Suprapubic skin (tissue), 4 donors: Measurements from ENCODE around the gene C3orf20.

Experiments
- EP300 ChIP-seq: sonication (generic); formaldehyde crosslinking; IDR thresholded peaks from one replicate; pipeline ENCODE4 v1.6.1; 2017; ENCODE audit warnings: antibody characterized with exemption
- POLR2A ChIP-seq, 2 donors: fragments of 450-650 bp; IDR thresholded peaks; one replicate each; pipeline ENCODE4 v1.6.1; 2017; ENCODE audit warnings: antibody characterized with exemption in 2 of 2, mild to moderate bottlenecking in 2 of 2, moderate library complexity in 2 of 2
- POLR2AphosphoS5 ChIP-seq, 3 donors: sonication (generic); formaldehyde crosslinking; IDR thresholded peaks; one replicate each; pipeline ENCODE4 v1.6.1; 2017; ENCODE audit warnings: antibody characterized with exemption in 3 of 3
- TF ChIP-seq, protein P1 (sequence below), 2 donors: fragments of 200-600 bp in 1 of 2; fragments of 450-650 bp in 1 of 2; sonication (generic) in 1 of 2; IDR thresholded peaks; one replicate each; pipeline ENCODE4 v1.5.1; 2016 to 2019; ENCODE audit warnings: antibody characterized with exemption in 2 of 2, mild to moderate bottlenecking in 1 of 2, moderate library complexity in 1 of 2

DNA sequence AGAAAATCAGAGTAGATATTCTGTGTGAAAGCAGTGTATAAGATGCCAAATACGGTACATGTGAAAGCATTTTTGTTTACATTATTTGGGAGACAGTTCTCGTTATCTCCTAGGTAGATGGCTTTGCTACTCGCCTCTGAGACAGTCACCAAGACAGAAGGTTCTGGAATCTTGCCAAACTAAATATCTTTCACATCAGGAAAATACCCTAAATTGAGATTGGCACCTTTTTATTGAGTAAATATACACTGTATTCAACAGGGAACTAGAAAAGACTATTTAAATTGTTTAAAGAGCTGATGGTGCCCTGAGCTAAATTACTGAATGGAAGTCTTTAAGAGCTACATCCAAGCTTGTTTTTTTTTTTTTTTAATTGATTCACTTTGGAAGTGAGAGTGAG lies 147.2 kb downstream of the C3orf20 start:
- TF ChIP-seq, protein P1, sequence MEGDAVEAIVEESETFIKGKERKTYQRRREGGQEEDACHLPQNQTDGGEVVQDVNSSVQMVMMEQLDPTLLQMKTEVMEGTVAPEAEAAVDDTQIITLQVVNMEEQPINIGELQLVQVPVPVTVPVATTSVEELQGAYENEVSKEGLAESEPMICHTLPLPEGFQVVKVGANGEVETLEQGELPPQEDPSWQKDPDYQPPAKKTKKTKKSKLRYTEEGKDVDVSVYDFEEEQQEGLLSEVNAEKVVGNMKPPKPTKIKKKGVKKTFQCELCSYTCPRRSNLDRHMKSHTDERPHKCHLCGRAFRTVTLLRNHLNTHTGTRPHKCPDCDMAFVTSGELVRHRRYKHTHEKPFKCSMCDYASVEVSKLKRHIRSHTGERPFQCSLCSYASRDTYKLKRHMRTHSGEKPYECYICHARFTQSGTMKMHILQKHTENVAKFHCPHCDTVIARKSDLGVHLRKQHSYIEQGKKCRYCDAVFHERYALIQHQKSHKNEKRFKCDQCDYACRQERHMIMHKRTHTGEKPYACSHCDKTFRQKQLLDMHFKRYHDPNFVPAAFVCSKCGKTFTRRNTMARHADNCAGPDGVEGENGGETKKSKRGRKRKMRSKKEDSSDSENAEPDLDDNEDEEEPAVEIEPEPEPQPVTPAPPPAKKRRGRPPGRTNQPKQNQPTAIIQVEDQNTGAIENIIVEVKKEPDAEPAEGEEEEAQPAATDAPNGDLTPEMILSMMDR (IDR thresholded peaks at IDR 0.05), result no peak
- TF ChIP-seq POLR2A (IDR thresholded peaks at IDR 0.05), result no peak
- TF ChIP-seq POLR2AphosphoS5 (IDR thresholded peaks at IDR 0.05), result no peak
- TF ChIP-seq EP300, result no peak
